Parathyroid adenoma (tissue), 2 donors: ENCODE data around the gene HGF.

Experiments used
- H2AFZ ChIP-seq: fragments of 300-600 bp; sonication (generic); one replicate; pipeline ENCODE4 v1.7.0; 2017; ENCODE audit warnings: antibody characterized with exemption, mild to moderate bottlenecking
- H3K27ac ChIP-seq: fragments of 300-600 bp; sonication (generic); one replicate; pipeline ENCODE4 v1.7.0; 2017
- H3K27me3 ChIP-seq: fragments of 300-600 bp; sonication (generic); one replicate; pipeline ENCODE4 v1.7.0; 2017; ENCODE audit warnings: low read length; ENCODE audit not compliant: control insufficient read depth, insufficient read depth
- H3K36me3 ChIP-seq: fragments of 300-600 bp; sonication (generic); one replicate; pipeline ENCODE4 v1.7.0; 2017; ENCODE audit warnings: low read length; ENCODE audit not compliant: control insufficient read depth, insufficient read depth
- H3K4me1 ChIP-seq: fragments of 300-600 bp; sonication (generic); one replicate; pipeline ENCODE4 v1.7.0; 2017; ENCODE audit warnings: control low read depth
- H3K4me2 ChIP-seq: fragments of 300-600 bp; sonication (generic); one replicate; pipeline ENCODE4 v1.7.0; 2017; ENCODE audit warnings: low read length
- H3K4me3 ChIP-seq: fragments of 300-600 bp; sonication (generic); one replicate; pipeline ENCODE4 v1.7.0; 2017; ENCODE audit warnings: low read depth, low read length
- H3K79me2 ChIP-seq: fragments of 300-600 bp; sonication (generic); one replicate; pipeline ENCODE4 v1.7.0; 2017; ENCODE audit warnings: control low read depth
- H3K9ac ChIP-seq: fragments of 300-600 bp; sonication (generic); one replicate; pipeline ENCODE4 v1.7.0; 2017; ENCODE audit warnings: mild to moderate bottlenecking
- H3K9me3 ChIP-seq: fragments of 300-600 bp; sonication (generic); one replicate; pipeline ENCODE4 v1.7.0; 2017; ENCODE audit warnings: low read length; ENCODE audit not compliant: control insufficient read depth
- CTCF ChIP-seq: fragments of 300-600 bp; sonication (generic); IDR thresholded peaks from one replicate; pipeline ENCODE4 v1.7.0; 2017; ENCODE audit warnings: antibody characterized with exemption, mild to moderate bottlenecking
- donor health status: primary hyperparathyroidism.

HGF gene

DNA sequence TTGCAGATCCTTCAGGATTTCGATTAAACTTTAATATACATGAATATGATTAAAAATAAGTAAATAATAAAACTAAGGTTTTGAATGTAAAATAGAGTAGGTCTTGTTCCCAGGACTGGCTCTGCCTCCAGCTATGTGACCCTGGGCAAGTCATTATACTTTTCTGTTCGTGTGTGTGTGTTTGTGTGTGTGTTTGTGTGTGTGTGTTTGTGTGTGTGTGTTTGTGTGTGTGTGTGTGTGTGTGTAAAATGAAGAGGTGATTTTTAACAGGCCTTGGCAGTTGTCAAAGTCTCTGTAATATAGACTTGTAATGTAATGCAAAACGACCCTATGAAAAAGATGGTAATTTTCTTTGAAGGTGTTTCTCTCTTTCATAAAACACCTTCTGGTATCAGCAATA lies 79.2 kb downstream of the HGF start:
- Histone ChIP-seq H3K9ac (no peak overlapping the region), H3K27ac (no peak overlapping the region), H3K27me3 (no peaks in the 10 kb centered on the region), H3K9me3 (no peaks in the 10 kb centered on the region), H3K4me1 (no peaks in the 10 kb centered on the region), H3K36me3 (no peaks in the 10 kb centered on the region), H3K79me2 (no peaks in the 10 kb centered on the region), H3K4me3 (no peak overlapping the region), H3K4me2 (no peak overlapping the region), H2AFZ (no peak overlapping the region)
- TF ChIP-seq CTCF, result no peak

DNA sequence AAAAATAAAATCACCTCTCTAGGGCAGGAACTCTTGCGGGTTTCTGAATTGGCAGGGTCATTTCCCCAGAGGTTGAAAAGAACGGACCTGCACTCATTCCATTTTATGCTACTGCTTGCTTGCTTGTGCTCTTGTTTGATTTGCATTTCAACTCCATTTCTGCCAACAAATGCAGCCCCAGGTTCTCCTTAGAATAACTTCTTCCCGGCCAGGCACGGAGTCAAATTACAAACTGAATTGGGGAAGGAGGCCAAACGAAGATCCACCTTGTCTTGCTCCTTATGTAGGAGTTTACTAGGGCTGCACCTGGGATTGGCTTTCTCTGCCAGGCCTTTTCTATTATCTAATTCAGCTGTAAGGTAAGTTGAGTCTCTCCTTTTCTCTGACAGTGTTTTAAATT lies 79.6 kb downstream of the HGF start:
- no peaks in the 10 kb centered on the region for H3K27me3 ChIP-seq
- no peaks in the 10 kb centered on the region for H3K36me3 ChIP-seq
- no peak overlapping the region for H3K4me3 ChIP-seq

DNA sequence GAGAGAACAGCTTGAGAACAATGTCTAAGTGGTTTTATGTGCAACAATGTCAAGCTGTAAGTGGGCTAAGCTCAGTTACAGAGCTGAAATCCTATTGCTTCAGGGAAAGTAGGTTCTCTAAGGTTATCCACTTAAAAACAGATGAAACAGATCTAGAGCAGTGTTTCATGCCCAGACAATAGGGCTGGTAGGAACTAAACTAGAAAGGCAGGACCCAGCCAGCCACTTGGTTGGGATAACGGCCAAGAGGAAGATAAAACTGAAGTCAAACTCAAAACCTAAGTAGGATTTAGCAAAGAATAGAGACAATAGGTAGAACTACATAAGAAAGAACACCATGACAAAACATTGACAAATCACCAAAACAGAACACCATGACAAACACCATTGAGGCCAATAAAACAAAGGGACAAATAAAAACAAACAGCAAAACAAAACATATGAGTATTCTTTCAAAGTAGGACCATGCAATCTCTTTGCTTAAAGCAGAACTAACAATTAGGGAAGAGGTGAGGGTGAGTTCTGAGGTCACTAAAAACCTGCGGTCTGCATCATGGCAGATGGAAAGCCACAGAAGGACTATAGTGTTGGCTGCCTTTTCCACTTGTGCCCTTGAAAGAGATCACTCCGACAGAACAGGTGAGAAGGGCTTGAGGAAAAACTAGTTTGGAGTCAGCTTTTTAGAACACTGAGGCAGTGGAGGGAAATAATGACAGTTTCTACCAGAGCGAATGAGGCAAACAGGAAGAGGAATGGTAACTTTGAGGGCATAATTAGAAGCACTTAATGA lies 81.0 kb downstream of the HGF start:
- H3K27ac ChIP-seq, result no peak overlapping the region
- H3K4me1 ChIP-seq, result no peaks in the 10 kb centered on the region
- H3K27me3 ChIP-seq, result no peaks in the 10 kb centered on the region
- no peak overlapping the region for H3K4me2 ChIP-seq
- no peak overlapping the region for H3K4me3 ChIP-seq
- no peak overlapping the region for H3K9ac ChIP-seq
- TF ChIP-seq CTCF, result no peak
- no peaks in the 10 kb centered on the region for H3K9me3 ChIP-seq
- no peaks in the 10 kb centered on the region for H3K36me3 ChIP-seq
- no peak overlapping the region for H2AFZ ChIP-seq
- no peaks in the 10 kb centered on the region for H3K79me2 ChIP-seq

More for the DNA sequence above, 79.6 kb downstream of the HGF start:
- no peak for TF ChIP-seq CTCF
- Histone ChIP-seq H3K79me2 (no peaks in the 10 kb centered on the region), H3K9me3 (no peaks in the 10 kb centered on the region), H3K4me1 (no peaks in the 10 kb centered on the region), H3K27ac (no peak overlapping the region), H2AFZ (no peak overlapping the region), H3K4me2 (no peak overlapping the region), H3K9ac (no peak overlapping the region)

GRCh38 chr7:81687062-81687461 lies 82.8 kb downstream of the HGF start:
- Histone ChIP-seq H3K4me1 (no peaks in the 10 kb centered on the region), H3K36me3 (no peaks in the 10 kb centered on the region), H3K27me3 (no peaks in the 10 kb centered on the region), H2AFZ (no peak overlapping the region), H3K4me2 (no peak overlapping the region), H3K9ac (no peak overlapping the region), H3K4me3 (no peak overlapping the region), H3K27ac (no peak overlapping the region), H3K79me2 (no peaks in the 10 kb centered on the region), H3K9me3 (no peaks in the 10 kb centered on the region)
- TF ChIP-seq CTCF, result no peak

- Histone ChIP-seq H3K4me2 (no peak overlapping the region), H3K4me1 (no peaks in the 10 kb centered on the region), H2AFZ (no peak overlapping the region), H3K79me2 (no peaks in the 10 kb centered on the region), H3K27ac (no peak overlapping the region), H3K9me3 (no peaks in the 10 kb centered on the region), H3K4me3 (no peak overlapping the region), H3K9ac (no peak overlapping the region), H3K27me3 (no peaks in the 10 kb centered on the region), H3K36me3 (no peaks in the 10 kb centered on the region)
- no peak for TF ChIP-seq CTCF
Observed at GRCh38 chr7:81685270-81685868, 84.5 kb downstream of the HGF start.
